Osteoblast (primary cell): Measurements from ENCODE around the gene SRRM5. TPM values are rescaled to one million over a fixed set of nuclear protein-coding genes. Genes with fewer than 3 reads are reported as not detected.

ENCODE experiments used
- DNase-seq: peaks from one replicate; pipeline ENCODE4 v3.0.0; 2011; ENCODE audit warnings: low spot score, mixed read lengths; ENCODE audit not compliant: insufficient read length; ENCODE audit errors: missing footprints
- H2AFZ ChIP-seq: 2 replicates; pipeline ENCODE4 v1.6.0; 2011; ENCODE audit warnings: mild to moderate bottlenecking, low read length
- H3K27ac ChIP-seq: 2 replicates; pipeline ENCODE4 v1.5.1; 2011; ENCODE audit warnings: mild to moderate bottlenecking, low read depth, low read length, moderate library complexity
- H3K27me3 ChIP-seq: 2 replicates; pipeline ENCODE4 v1.6.0; 2012; ENCODE audit warnings: mild to moderate bottlenecking, control low read depth, inconsistent platforms, low read length, moderate library complexity; ENCODE audit not compliant: insufficient read depth
- H3K36me3 ChIP-seq: 2 replicates; pipeline ENCODE4 v1.5.1; 2011; ENCODE audit warnings: mild to moderate bottlenecking, low read length, control low read depth, moderate library complexity; ENCODE audit not compliant: insufficient read depth
- H3K4me1 ChIP-seq: 2 replicates; pipeline ENCODE4 v1.5.1; 2011; ENCODE audit warnings: mild to moderate bottlenecking, low read length, control low read depth, moderate library complexity; ENCODE audit not compliant: insufficient read depth
- H3K4me2 ChIP-seq: 2 replicates; pipeline ENCODE4 v1.6.0; 2011; ENCODE audit warnings: mild to moderate bottlenecking, low read length; ENCODE audit not compliant: insufficient read depth
- H3K4me3 ChIP-seq: fragments of 200-600 bp; sonication (generic); 3 replicates; pipeline ENCODE4 v1.5.1; 2012; ENCODE audit warnings: mild to moderate bottlenecking, low read length, inconsistent platforms; ENCODE audit not compliant: insufficient read depth
- H3K79me2 ChIP-seq: 2 replicates; pipeline ENCODE4 v1.6.0; 2012; ENCODE audit warnings: mild to moderate bottlenecking, low read length, control low read depth, inconsistent platforms; ENCODE audit not compliant: insufficient read depth
- H3K9me3 ChIP-seq: 2 replicates; pipeline ENCODE4 v1.5.1; 2011; ENCODE audit warnings: low read depth, low read length, control low read depth
- H4K20me1 ChIP-seq: 2 replicates; pipeline ENCODE4 v1.6.0; 2012; ENCODE audit warnings: mild to moderate bottlenecking, low read length, control low read depth; ENCODE audit not compliant: insufficient read depth
- total RNA-seq: library from RNA; depleted of rRNA; stranded (reverse); fragments of >200 nt; gene quantifications from 2 replicates; pipeline ENCODE4 v1.2.3, GENCODE V29; 2012
- TF ChIP-seq, protein P1 (sequence below): IDR thresholded peaks from 2 replicates; pipeline ENCODE4 v1.5.1; 2011; ENCODE audit warnings: mild to moderate bottlenecking, low read depth, low read length, moderate library complexity; ENCODE audit errors: extremely low read depth

Gene SRRM5
- total RNA-seq, 1 donor: under 0.01 TPM

DNA sequence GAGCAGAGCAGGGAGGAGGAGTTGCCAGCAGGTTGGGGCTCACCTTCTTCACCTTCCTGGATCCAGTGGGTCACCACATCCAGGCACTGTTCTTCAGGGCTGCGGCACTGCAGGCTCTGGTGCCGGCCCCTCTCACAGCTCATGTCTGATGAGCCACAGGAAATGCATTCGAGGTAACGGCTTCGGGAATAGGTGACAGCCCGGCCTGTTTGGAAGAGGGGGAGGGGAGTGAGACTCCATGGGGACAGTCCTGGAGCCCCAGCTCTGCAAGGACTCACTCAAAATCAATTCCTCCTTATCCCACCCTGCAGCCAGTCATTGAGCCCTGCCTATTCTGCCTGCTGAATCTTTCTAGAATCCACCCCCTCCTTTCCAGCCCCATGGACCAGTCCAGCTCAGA lies 44.5 kb downstream of the SRRM5 start:
- Histone ChIP-seq H3K79me2 (peaks cover 36% of the 10 kb centered on the region), H3K4me2 (no peak overlapping the region), H3K4me3 (no peak overlapping the region), H3K4me1 (no peaks in the 10 kb centered on the region), H3K27ac (no peak overlapping the region), H2AFZ (no peak overlapping the region), H3K36me3 (peaks cover 83% of the 10 kb centered on the region), H4K20me1 (peaks cover 14% of the 10 kb centered on the region), H3K9me3 (no peaks in the 10 kb centered on the region), H3K27me3 (no peaks in the 10 kb centered on the region)
- no peak for DNase-seq
- TF ChIP-seq, protein P1, sequence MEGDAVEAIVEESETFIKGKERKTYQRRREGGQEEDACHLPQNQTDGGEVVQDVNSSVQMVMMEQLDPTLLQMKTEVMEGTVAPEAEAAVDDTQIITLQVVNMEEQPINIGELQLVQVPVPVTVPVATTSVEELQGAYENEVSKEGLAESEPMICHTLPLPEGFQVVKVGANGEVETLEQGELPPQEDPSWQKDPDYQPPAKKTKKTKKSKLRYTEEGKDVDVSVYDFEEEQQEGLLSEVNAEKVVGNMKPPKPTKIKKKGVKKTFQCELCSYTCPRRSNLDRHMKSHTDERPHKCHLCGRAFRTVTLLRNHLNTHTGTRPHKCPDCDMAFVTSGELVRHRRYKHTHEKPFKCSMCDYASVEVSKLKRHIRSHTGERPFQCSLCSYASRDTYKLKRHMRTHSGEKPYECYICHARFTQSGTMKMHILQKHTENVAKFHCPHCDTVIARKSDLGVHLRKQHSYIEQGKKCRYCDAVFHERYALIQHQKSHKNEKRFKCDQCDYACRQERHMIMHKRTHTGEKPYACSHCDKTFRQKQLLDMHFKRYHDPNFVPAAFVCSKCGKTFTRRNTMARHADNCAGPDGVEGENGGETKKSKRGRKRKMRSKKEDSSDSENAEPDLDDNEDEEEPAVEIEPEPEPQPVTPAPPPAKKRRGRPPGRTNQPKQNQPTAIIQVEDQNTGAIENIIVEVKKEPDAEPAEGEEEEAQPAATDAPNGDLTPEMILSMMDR: no peak

DNA sequence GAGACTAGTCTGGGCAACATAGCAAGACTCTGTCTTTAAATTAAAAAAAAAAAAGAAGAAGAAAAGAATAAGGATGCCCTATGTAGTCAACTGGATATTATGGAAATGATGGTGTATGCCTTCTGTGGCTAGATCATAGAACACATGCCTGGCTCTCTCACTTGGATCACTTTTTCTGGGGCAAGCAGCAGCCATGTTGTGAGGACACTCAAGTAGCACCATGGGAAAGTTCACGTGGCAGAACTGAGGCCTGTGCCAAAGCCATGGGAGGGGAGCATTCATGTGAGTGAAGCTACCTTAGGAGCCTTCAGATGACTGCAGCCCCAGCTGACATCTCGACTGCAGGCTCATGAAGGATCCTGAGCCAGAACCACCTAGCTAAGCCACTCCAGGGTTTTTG lies 46.1 kb downstream of the SRRM5 start:
- TF ChIP-seq, protein P1: no peak
- H3K36me3 ChIP-seq: peaks cover 84% of the 10 kb centered on the region
- no peaks in the 10 kb centered on the region for H3K4me1 ChIP-seq

DNA sequence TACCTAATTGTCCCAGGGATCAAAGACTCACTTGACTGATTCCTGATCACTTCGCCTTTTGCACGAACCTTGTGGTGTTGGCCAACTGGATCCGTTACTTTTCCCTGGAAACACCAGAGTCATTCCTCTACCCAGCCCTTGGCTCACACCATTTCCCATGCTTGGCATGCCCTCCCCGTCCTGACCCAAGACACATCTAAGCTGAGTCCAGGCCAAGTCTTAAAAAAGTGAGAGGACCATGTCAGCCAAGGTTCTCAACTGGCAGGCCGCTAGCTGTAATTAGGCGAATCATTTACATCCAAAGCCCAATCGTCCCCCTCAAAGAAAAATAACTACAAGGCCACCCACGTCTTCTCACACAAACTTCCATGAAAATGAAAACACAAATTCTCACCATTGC lies 46.6 kb downstream of the SRRM5 start:
- H3K4me1 ChIP-seq: no peaks in the 10 kb centered on the region
- no peaks in the 10 kb centered on the region for H3K27me3 ChIP-seq
- DNase-seq: no peak
- no peak overlapping the region for H3K27ac ChIP-seq
- no peak overlapping the region for H3K4me3 ChIP-seq
- peaks cover 84% of the 10 kb centered on the region for H3K36me3 ChIP-seq
- H3K4me2 ChIP-seq: no peak overlapping the region
- peaks cover 20% of the 10 kb centered on the region for H4K20me1 ChIP-seq
- TF ChIP-seq, protein P1: no peak
- peaks cover 52% of the 10 kb centered on the region for H3K79me2 ChIP-seq
- no peaks in the 10 kb centered on the region for H3K9me3 ChIP-seq
- H2AFZ ChIP-seq: no peak overlapping the region

More for the DNA sequence above, 46.1 kb downstream of the SRRM5 start:
- peaks cover 19% of the 10 kb centered on the region for H4K20me1 ChIP-seq
- no peak overlapping the region for H3K4me3 ChIP-seq
- H3K27me3 ChIP-seq: no peaks in the 10 kb centered on the region
- H2AFZ ChIP-seq: no peak overlapping the region
- H3K79me2 ChIP-seq: peaks cover 48% of the 10 kb centered on the region
- no peak overlapping the region for H3K4me2 ChIP-seq
- DNase-seq: no peak
- no peaks in the 10 kb centered on the region for H3K9me3 ChIP-seq
- no peak overlapping the region for H3K27ac ChIP-seq

DNA sequence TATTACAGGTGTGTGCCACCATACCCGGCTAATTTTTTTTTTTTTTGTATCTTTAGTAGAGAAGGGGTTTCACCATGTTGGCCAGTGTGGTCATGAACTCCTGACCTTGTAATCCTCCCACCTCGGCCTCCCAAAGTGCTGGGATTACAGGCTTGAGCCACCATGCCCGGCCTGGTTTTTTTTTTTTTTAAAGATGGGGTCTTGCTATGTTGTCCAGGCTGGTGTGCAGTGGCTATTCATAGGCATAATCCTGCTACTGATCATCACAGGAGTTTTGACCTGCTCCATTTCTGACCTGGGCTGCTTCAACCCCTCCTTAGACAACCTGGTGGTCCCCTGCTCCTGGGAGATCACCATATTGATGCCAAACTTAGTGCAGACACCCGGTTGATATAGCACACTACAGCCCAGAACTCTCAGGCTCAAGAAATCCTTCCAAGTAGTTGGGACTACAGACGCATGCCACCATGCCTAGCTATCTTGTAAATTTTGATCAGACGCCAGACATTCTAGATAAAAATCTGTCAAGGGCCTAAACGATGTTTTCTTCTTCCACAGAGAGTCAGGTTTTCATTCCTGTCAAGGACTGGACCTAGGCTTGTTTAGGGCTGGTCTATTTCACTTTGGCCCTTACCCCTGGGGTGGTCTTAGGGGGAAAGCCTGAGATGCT lies 48.5 kb downstream of the SRRM5 start:
- Histone ChIP-seq H3K4me2 (no peak overlapping the region), H4K20me1 (peaks cover 32% of the 10 kb centered on the region), H3K27me3 (no peaks in the 10 kb centered on the region), H3K4me1 (no peaks in the 10 kb centered on the region), H3K9me3 (no peaks in the 10 kb centered on the region), H3K4me3 (no peak overlapping the region), H3K79me2 (peaks cover 70% of the 10 kb centered on the region), H3K27ac (no peak overlapping the region), H2AFZ (no peak overlapping the region), H3K36me3 (peaks cover 85% of the 10 kb centered on the region)
- no peak for DNase-seq
- TF ChIP-seq, protein P1: no peak
